ENCODE measurements around the gene SPRYD3.

SPRYD3 gene

GRCh38 chr12:53122961-53123468 is 43.8 kb upstream of the SPRYD3 start:
- Histone ChIP-seq H3K9me3 (ENCODE audit: severe bottlenecking) (no peaks in the 10 kb centered on the region), H3K27me3 (ENCODE audit: insufficient read depth, poor library complexity, severe bottlenecking) (no peaks in the 10 kb centered on the region), H3K4me3 (ENCODE audit: severe bottlenecking) (no peak overlapping the region), H3K4me1 (ENCODE audit: insufficient read depth, poor library complexity, severe bottlenecking) (no peaks in the 10 kb centered on the region), H3K27ac (ENCODE audit: poor library complexity, severe bottlenecking) (no peak overlapping the region), H3K36me3 (ENCODE audit: low read depth) (no peaks in the 10 kb centered on the region)
- no peak for ATAC-seq (ENCODE audit: low read depth)
- no peak for DNase-seq (ENCODE audit: low spot score)
- TF ChIP-seq CTCF (IDR thresholded peaks at IDR 0.05; ENCODE audit: poor library complexity, severe bottlenecking), result no peak

DNA sequence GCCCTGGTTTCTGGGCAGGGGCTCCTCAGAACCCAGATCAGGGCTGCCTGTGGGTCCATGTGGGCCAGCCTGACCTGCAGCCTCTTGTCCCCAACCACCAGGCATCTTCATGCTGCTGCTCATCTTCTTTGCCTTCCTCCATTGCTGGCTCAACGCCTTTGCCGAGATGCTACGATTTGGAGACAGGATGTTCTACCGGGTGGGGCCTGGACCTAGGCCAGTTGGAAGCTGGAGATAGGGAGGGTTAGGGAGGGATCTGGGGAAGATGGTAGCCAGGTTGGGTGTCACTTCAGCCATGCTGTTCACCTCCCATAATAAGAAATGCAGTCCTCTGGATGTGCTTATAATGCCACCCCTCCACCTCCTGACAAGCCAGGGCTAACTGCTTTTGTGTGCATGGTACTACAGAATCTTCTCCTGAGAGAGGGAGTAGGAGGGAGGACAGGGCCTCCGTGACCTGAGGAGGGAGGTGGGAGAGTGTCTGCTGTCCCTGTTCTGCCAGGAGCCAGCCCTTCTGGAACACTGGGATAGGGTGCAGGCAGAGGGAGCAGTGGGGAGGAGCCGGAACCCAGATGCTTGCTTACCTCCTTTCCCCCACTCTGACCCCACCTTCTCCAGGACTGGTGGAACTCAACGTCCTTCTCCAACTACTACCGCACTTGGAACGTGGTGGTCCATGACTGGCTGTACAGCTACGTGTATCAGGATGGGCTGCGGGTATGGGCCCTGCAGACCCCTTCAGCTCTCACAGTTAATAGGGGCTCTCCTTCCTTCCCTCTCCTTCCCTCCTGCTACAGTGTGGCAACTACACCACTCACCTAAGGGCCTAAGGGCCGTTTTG is 41.7 kb upstream of the SPRYD3 start:
- Histone ChIP-seq H3K9me3 (ENCODE audit: severe bottlenecking) (no peaks in the 10 kb centered on the region), H3K4me3 (ENCODE audit: severe bottlenecking) (no peak overlapping the region), H3K36me3 (ENCODE audit: low read depth) (no peaks in the 10 kb centered on the region), H3K4me1 (ENCODE audit: insufficient read depth, poor library complexity, severe bottlenecking) (no peaks in the 10 kb centered on the region), H3K27me3 (ENCODE audit: insufficient read depth, poor library complexity, severe bottlenecking) (no peaks in the 10 kb centered on the region), H3K27ac (ENCODE audit: poor library complexity, severe bottlenecking) (no peak overlapping the region)
- no peak for TF ChIP-seq CTCF (IDR thresholded peaks at IDR 0.05; ENCODE audit: poor library complexity, severe bottlenecking)
- no peak for DNase-seq (ENCODE audit: low spot score)
- no peak for ATAC-seq (ENCODE audit: low read depth)

GRCh38 chr12:53118751-53119300 is 39.6 kb upstream of the SPRYD3 start:
- Histone ChIP-seq H3K4me3 (ENCODE audit: severe bottlenecking) (no peak overlapping the region), H3K9me3 (ENCODE audit: severe bottlenecking) (no peaks in the 10 kb centered on the region), H3K27me3 (ENCODE audit: insufficient read depth, poor library complexity, severe bottlenecking) (no peaks in the 10 kb centered on the region), H3K36me3 (ENCODE audit: low read depth) (no peaks in the 10 kb centered on the region), H3K27ac (ENCODE audit: poor library complexity, severe bottlenecking) (no peak overlapping the region), H3K4me1 (ENCODE audit: insufficient read depth, poor library complexity, severe bottlenecking) (no peaks in the 10 kb centered on the region)
- DNase-seq (ENCODE audit: low spot score), result no peak
- no peak for TF ChIP-seq CTCF (IDR thresholded peaks at IDR 0.05; ENCODE audit: poor library complexity, severe bottlenecking)
- ATAC-seq (ENCODE audit: low read depth), result no peak

DNA sequence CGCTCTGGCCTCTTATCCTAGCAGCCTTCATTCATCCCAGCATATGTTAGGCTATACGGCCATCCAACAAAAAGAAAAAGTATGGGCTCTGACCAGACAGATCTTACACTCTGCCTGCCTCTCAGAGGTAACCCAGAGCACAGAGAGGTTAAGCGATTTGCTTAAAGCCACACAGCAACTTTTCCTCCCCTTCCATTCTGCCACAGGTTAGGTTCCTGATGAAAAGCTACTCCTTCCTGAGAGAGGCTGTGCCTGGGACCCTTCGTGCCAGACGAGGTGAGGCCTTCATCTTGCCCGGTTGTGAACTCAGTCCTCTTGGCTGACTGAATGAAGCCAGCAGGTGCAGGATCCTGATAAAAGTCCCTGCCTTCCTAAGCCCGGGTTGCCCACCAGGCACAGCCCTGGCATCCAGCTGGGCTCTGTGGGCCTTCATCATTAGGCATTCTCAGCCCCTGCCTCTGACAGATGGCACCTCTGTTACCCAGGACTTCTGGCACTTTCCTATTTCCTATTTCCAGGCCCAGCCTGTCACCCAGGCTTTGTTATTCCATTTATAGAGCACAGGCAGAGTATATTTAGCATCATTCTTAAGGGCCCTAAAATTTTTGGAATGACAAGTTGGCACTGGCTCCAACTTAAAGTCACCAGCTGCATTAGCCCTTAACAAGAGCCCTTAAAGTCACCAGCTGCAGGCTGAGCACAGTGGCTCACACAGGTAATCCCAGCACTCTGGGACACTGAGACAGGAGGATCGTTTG is 36.9 kb upstream of the SPRYD3 start:
- no peak overlapping the region for H3K4me3 ChIP-seq (ENCODE audit: severe bottlenecking)
- no peak for DNase-seq (ENCODE audit: low spot score)

More for the DNA sequence above, 36.9 kb upstream of the SPRYD3 start:
- no peak for ATAC-seq (ENCODE audit: low read depth)
- no peak for TF ChIP-seq CTCF (IDR thresholded peaks at IDR 0.05; ENCODE audit: poor library complexity, severe bottlenecking)
- no peaks in the 10 kb centered on the region for H3K9me3 ChIP-seq (ENCODE audit: severe bottlenecking)
- no peaks in the 10 kb centered on the region for H3K27me3 ChIP-seq (ENCODE audit: insufficient read depth, poor library complexity, severe bottlenecking)
- H3K27ac ChIP-seq (ENCODE audit: poor library complexity, severe bottlenecking), result no peak overlapping the region
- H3K36me3 ChIP-seq (ENCODE audit: low read depth), result no peaks in the 10 kb centered on the region
- H3K4me1 ChIP-seq (ENCODE audit: insufficient read depth, poor library complexity, severe bottlenecking), result no peaks in the 10 kb centered on the region
